SKM-1 treated with dmso at 0.1 percent for 144 hours (cell line): ENCODE measurements around the gene MACROD2.

ENCODE experiments used
- DNase-seq: peaks from one replicate; lab custom pipeline; 2025; ENCODE audit not compliant: unreplicated experiment; lab: John Stamatoyannopoulos, UW

Gene MACROD2

DNA sequence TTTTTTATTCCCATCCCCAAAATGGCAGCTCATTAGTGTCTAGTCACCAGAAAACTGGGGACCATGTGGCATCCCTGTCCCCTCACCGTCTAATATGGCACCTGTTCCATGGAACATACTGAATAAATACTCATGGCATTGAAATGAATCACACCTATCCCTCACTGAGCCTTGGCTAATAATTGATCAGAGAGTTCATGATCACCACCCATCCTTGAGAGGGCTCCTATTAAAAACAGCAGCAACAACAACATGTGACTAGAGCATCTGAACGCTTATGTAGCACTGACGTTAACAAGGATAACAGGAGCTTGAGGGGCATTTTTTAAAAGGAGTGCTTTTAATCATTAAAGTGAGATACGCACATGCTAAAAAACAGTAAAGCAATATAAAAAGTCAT lies 1453.7 kb downstream of the MACROD2 start:
- no peak for DNase-seq

DNA sequence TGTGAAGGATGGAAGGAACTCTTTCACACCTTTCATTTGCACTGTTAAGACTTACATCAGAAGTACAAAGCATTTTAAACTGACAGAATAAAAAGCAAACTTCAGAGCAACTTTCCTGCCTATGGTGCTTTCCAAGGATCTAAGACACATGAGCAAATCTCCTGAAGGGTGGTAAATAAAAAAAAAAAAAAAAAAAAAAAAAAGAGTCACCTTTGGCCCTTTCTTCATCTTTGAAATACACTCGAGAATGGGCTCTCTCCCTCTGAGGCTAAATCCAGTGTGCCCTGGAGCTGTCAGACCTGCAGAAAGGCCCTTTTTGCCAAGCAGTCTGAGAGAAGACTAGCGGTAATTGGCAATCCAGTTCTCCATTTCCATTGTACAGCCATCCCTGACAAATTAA lies 1455.9 kb downstream of the MACROD2 start:
- DNase-seq = no peak

- no peak for DNase-seq
Measured at GRCh38 chr20:15455279-15455678, 1460.0 kb downstream of the MACROD2 start.

GRCh38 chr20:15461938-15462337 lies 1466.6 kb downstream of the MACROD2 start:
- DNase-seq = no peak

DNA sequence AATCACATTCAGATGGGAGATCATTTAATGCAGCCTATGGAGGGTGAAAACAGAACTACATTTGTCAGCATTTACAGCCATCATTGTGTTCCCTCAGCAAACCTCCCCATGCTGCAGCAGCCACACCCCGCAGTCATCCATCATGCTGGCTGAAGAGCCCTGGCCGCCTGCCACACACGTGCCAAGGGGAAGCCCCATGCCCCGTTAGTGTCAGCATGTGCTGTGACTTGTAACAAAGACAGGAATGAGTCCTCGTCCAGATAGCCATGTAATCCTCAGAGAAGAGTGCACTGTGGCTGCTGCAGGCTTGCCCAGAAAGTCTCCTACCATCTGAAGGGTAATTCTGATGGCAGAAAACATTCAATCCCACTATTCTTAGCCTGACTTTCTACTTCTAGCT lies 1480.2 kb downstream of the MACROD2 start:
- no peak for DNase-seq

DNA sequence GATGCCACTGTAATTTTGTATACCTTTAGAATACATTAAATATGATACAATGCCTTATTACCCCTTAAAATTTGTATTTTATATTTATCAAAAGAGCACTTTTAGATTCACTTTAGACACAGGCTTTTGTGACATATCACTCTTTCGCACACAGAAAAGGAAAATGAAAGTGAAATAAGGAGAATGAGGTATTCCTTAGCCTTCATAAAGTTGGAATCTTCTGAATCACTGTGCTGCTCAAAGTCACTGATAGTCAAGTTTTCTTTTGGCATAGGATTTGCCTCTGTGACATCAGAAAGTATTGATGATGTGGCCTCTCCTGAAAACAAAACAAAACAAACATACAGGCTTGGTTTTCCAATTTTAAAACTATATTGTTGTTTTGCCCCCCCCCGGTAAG lies 1480.9 kb downstream of the MACROD2 start:
- no peak for DNase-seq

DNA sequence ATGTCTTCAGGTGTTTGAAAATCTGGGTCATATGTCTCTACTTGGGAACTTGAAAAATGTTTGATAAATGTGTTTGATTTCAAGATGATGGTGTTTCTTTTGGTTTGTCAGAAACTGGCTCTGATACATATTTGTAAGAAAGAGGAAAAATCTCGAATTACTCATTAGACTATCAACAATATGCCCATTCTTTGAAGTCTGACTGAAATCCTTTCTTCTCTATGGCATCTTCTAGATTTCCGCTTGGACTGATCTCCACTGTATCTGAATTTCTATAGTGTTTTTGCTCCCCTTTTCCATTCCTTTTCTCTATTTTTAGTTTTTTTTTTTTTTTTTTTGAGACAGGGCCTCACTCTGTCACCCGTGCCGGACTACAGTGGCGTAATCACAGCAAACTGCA lies 1481.5 kb downstream of the MACROD2 start:
- DNase-seq = no peak

- DNase-seq = no peak
Measured at GRCh38 chr20:15482525-15482924, 1487.2 kb downstream of the MACROD2 start.

DNA sequence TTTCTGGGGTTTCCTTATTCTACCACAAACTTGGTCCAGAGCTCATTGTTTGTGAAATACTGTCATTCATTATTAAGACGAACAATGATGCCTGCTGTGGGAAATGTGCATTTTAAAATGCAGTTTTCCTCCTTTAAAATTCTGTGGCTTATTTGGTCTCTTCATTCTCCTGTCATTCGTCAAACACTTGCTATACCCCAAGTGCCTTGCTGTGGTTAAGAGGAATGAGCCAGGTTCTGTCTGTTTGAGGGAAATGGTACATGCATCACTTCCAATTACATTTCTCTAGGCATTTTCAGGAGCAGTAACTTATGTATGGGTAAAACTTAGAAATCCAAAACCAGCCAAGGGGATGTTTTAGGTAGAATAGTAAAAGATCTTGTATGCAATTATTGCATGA lies 1490.2 kb downstream of the MACROD2 start:
- no peak for DNase-seq

DNA sequence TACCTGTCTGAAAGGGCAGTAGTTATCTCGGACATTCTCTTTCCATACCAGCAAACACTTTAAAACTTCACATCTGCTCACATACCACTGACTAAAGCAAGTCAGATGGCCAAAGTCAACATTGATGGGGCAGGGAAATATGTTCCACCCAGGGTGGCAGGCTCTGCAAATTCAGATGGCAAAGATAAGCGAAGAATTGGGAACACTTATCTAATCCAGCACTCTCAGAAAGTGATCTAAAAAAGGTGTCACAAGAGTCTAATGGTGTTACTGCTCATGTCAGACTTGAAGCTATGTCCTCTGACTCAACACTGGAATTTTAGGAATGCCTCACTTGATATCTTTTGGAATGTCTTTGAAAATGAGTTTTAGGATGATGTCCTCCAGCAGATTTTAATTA lies 1491.7 kb downstream of the MACROD2 start:
- no peak for DNase-seq

- no peak for DNase-seq
Measured at GRCh38 chr20:15487682-15488081, 1492.4 kb downstream of the MACROD2 start.

- DNase-seq = no peak
Measured at GRCh38 chr20:15491575-15491974, 1496.3 kb downstream of the MACROD2 start.

GRCh38 chr20:15494851-15495250 lies 1499.5 kb downstream of the MACROD2 start:
- no peak for DNase-seq

GRCh38 chr20:15496501-15497039 lies 1501.3 kb downstream of the MACROD2 start:
- DNase-seq = no peak

DNA sequence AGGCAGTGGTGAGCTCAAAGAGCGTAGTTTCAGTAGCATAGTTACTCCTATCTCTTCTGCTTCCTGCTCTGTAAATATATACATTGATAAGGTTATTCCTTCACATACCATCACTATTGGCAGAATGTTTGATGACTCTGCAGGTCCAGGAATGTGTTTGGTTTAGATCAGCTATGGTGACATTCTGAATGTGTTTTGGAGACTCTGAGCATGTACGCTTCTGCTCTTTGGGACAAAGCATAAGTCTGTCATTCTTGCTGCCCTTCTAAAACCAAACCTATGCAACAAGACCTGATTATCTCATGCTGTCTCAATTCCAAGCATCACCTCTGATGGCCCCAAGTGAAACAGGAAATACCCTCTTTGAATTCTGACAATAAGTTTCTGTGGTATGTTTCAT lies 1503.6 kb downstream of the MACROD2 start:
- DNase-seq = no peak

- DNase-seq = no peak
Measured at GRCh38 chr20:15506311-15506710, 1511.0 kb downstream of the MACROD2 start.

- DNase-seq = no peak
Measured at GRCh38 chr20:15507151-15507550, 1511.8 kb downstream of the MACROD2 start.

GRCh38 chr20:15511551-15511950 lies 1516.2 kb downstream of the MACROD2 start:
- no peak for DNase-seq

DNA sequence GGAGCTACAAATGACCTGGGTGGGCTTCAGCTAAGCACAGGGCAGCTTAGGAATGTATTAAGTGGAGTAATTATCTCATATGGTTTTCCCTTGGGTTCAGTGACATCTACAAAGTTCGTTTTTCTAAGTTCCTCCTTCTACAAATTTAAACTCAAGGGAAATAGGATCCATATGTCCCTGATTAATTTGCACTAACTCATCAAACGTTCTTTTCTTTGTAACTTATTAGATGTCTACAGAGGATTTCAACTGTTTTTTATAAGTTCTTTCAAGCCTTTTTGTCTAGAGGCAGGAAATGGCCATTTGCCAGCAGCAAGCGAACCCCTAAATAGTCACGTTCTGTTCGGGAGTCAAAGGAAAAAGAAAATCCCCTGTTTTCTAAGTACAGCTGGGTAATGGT lies 1517.6 kb downstream of the MACROD2 start:
- no peak for DNase-seq

- no peak for DNase-seq
Measured at GRCh38 chr20:15515691-15516090, 1520.4 kb downstream of the MACROD2 start.

GRCh38 chr20:15520930-15521524 lies 1525.7 kb downstream of the MACROD2 start:
- DNase-seq = no peak

- no peak for DNase-seq
Measured at GRCh38 chr20:15523400-15523799, 1528.1 kb downstream of the MACROD2 start.

DNA sequence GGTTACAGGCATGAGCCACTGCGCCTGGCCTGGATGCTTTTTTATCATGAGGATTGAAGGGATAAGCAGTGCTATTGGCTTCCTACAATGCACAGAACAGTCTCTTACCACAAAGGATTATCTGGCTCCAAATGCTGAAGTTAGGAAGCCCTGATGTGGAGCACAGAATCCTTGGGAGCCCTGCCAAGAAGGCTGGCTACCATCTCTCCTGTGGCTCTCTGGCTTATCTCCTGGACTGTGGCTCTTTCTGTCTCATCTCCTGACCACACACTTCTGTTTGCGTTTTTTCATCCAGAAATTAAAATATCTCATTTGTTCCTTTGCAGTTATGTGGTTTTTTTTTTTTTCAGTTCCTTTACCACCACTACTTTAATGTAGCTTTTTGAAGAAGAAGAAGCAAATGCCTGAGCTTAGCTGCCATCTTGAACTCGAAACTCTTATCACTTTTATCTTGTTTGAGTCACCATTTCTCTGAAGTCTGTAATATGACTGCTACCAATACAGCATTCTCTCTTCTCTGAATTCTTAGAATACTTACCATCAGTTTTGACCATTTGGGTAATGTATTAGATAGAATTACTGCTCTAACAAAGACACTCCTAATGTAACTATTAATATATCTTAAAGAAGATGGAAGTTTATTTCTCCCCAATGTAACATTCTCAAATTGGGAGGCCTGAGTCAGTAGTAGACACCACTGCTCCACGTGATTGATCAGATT lies 1533.2 kb downstream of the MACROD2 start:
- no peak for DNase-seq
